Omental fat pad (tissue), 4 donors: ENCODE measurements around the gene ANKRD65. TPM values are rescaled to one million over a fixed set of nuclear protein-coding genes. Genes with fewer than 3 reads are reported as not detected.
A peak's percentile ranks its signal among the peaks of the same experiment; 100 is the strongest.
"Not testable (repeated sequence)": the region's sequence is repeated elsewhere in the genome, so short reads cannot be mapped to it uniquely, and the experiment has no call there.

Experiments
- ATAC-seq: fragments of 150-250 bp; one replicate; pipeline ENCODE4 v1.9.1; 2016; ENCODE audit warnings: mild to moderate bottlenecking, moderate library complexity; ENCODE audit not compliant: low FRiP score
- DNase-seq: peaks from one replicate; pipeline ENCODE4 v3.0.0-alpha.2; 2019; ENCODE audit warnings: low spot score
- CTCF ChIP-seq, 3 donors: fragments of 450-650 bp; IDR thresholded peaks; one replicate each; pipeline ENCODE4 v1.5.1; 2016 to 2017; ENCODE audit warnings: antibody characterized with exemption in 3 of 3, mild to moderate bottlenecking in 3 of 3, moderate library complexity in 2 of 3
- total RNA-seq, 4 donors: library from RNA; depleted of rRNA; stranded (reverse); fragments of >200 nt; gene quantifications; one replicate each; pipeline ENCODE4 v1.1.0, GENCODE V29; 2016

Gene ANKRD65
- total RNA-seq, 4 donors from 2014 or later = 2.6 to 7.3 (median 3.8) TPM

DNA sequence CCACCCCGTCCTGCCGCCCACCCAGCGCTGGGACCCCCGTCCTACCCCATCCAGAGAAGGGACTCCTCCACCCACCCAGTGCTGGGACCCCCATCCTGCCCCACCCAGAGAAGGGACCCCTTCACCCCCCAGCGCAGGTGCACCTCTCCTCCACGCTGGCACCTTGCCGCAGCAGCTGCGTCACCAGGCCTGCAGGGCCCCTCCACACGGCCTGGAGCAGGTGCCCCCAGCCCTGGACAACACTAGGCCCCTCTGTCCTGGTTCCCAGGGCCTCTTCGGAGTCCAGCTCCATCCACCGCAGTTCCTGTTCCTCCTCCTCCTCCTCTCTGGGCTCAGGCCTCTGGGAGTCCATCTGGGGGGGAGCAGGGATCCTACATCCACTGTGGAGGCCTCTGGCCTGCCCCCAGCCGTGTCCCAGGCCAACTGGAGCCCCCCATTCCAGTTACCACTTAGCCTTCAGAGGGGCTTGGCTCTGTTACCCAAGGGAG lies 378 bp downstream of the ANKRD65 start:
- DNase-seq (no peak), ATAC-seq (no peak)
- no peak for TF ChIP-seq CTCF (IDR thresholded peaks at IDR 0.05)

GRCh38 chr1:1419813-1420653 lies 1.0 kb downstream of the ANKRD65 start:
- peak; percentile 84 for ATAC-seq
- no peak for TF ChIP-seq CTCF (IDR thresholded peaks at IDR 0.05)
- no peak for DNase-seq

GRCh38 chr1:1419363-1419812 lies 1.7 kb downstream of the ANKRD65 start:
- DNase-seq (no peak), ATAC-seq (no peak)
- TF ChIP-seq CTCF (IDR thresholded peaks at IDR 0.05) = no peak

GRCh38 chr1:1418464-1419362 lies 2.4 kb downstream of the ANKRD65 start:
- no peak for TF ChIP-seq CTCF (IDR thresholded peaks at IDR 0.05)
- DNase-seq (no peak), ATAC-seq (no peak)

DNA sequence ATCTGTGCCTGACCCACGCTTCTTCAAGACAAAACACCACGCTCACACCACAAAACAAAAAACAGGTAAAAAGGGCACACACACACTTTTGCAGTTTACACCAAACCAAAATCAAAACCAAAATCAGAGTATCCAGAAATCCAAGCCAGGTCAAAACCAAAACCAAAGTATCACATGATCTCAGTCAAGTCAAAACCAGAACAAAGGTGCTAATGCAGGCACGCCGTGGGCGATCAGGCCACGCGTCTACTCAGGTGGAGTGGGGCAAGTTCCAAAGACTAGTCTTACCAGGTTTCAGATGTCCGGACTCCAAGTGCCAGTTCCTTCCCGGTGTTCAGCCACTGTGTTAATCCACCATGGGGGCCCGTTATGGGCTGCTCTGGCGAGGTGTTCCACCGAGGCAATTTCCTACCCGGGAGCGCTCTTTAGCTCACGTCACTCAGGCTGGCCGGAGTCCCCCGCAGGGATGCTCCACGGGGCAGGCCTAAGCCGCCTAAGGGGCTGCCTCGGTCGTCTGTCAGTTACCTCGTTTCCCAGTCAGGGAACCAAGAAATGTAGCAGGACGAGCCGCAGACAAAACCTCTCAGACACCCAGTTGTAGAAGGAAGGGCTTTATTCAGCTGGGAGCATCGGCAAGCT lies 3.1 kb downstream of the ANKRD65 start:
- ATAC-seq, DNase-seq: not testable (repeated sequence)

GRCh38 chr1:1417396-1417795 lies 3.7 kb downstream of the ANKRD65 start:
- not testable (repeated sequence) for DNase-seq, ATAC-seq

DNA sequence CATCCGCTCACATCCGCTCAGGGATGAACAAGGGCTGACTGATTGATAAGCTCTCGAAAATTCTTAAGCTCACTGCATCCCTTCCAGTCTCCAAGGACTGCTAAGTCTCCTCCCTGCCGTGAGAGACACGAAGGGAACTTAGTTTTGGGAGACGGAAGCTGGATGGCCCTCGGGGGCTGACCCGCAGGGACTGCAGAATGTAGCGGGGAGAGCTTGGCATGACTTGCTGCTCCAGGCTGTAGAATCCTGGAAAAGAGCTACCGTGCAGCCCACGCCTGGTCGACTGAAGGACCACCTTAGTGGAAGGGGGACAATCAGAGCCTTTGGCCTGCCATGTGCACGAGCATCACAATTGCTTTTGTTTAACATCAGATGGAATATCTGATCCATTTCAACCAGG lies 5.3 kb downstream of the ANKRD65 start:
- no peak for TF ChIP-seq CTCF (IDR thresholded peaks at IDR 0.05)
- ATAC-seq (no peak), DNase-seq (no peak)

DNA sequence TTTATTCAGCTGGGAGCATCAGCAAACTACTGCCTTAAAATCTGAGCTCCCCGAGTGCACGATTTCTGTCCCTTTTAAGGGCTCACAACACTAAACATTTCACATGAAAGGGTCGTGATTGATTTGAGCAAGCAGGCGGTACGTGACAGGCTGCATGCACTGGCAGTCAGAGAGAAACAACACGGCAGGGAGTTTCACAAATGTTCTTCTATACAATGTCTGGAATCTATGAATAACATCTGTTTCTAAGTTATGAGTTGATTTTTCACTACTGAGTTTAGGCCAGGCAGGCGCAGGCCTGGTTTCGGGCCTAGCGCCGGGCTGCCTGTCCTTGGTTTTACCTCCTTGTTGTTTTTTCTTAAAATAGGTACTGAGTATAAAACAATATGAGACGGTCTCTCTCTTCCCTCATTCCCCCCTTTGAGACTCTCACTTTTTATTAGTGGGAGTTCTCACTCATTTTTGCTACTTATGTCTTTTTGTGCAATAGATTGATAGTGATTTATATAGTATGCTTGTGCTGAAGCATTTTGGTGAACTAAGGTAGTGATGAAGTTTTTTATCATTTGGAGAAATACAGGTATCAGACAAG lies 8.7 kb downstream of the ANKRD65 start:
- DNase-seq, ATAC-seq: not testable (repeated sequence)
